ENCODE results near the gene PRSS2.
"Not testable (repeated sequence)": the region's sequence is repeated elsewhere in the genome, so short reads cannot be mapped to it uniquely, and the experiment has no call there.

PRSS2 gene

GRCh38 chr7:142760071-142760642, 10.6 kb upstream of the PRSS2 start:
- DNase-seq = no peak

- DNase-seq = not testable (repeated sequence)
Observed at GRCh38 chr7:142761606-142762005, 9.2 kb upstream of the PRSS2 start.

- DNase-seq = no peak
Observed at GRCh38 chr7:142762104-142762503, 8.7 kb upstream of the PRSS2 start.

GRCh38 chr7:142767451-142767850, 3.3 kb upstream of the PRSS2 start:
- no peak for DNase-seq

GRCh38 chr7:142767861-142768260, 2.9 kb upstream of the PRSS2 start:
- no peak for DNase-seq

- not testable (repeated sequence) for DNase-seq
Observed at GRCh38 chr7:142768885-142769284, 1.9 kb upstream of the PRSS2 start.

GRCh38 chr7:142771353-142771723, 568 bp downstream of the PRSS2 start:
- DNase-seq = no peak

GRCh38 chr7:142772051-142772450, 1.3 kb downstream of the PRSS2 start:
- DNase-seq = no peak

GRCh38 chr7:142772673-142773072, 1.9 kb downstream of the PRSS2 start:
- DNase-seq = no peak

GRCh38 chr7:142773230-142773629, 2.5 kb downstream of the PRSS2 start:
- DNase-seq = no peak

GRCh38 chr7:142773937-142774744, 3.4 kb downstream of the PRSS2 start:
- no peak for DNase-seq

GRCh38 chr7:142774826-142775225, 4.1 kb downstream of the PRSS2 start:
- no peak for DNase-seq

- DNase-seq = not testable (repeated sequence)
Observed at GRCh38 chr7:142775351-142776115, 4.8 kb downstream of the PRSS2 start.

- no peak for DNase-seq
Observed at GRCh38 chr7:142776206-142776844, 5.6 kb downstream of the PRSS2 start.

GRCh38 chr7:142776845-142777225, 6.1 kb downstream of the PRSS2 start:
- not testable (repeated sequence) for DNase-seq

- DNase-seq = no peak
Observed at GRCh38 chr7:142777318-142777717, 6.5 kb downstream of the PRSS2 start.

GRCh38 chr7:142782922-142783900, 12.4 kb downstream of the PRSS2 start:
- DNase-seq = peak; percentile 91 to 97

- no peak for DNase-seq
Observed at GRCh38 chr7:142784096-142784495, 13.3 kb downstream of the PRSS2 start.

- DNase-seq = no peak
Observed at GRCh38 chr7:142784716-142785115, 13.9 kb downstream of the PRSS2 start.

GRCh38 chr7:142785841-142786250, 15.1 kb downstream of the PRSS2 start:
- DNase-seq = no peak

GRCh38 chr7:142787034-142787768, 16.4 kb downstream of the PRSS2 start:
- no peak for DNase-seq

Data from NCI-H187 (cell line).